Panc1 (cell line): ENCODE measurements around the gene SLC44A4. TPM values are rescaled to one million over a fixed set of nuclear protein-coding genes. Genes with fewer than 3 reads are reported as not detected.
A peak's percentile ranks its signal among the peaks of the same experiment; 100 is the strongest.

Experiments used
- ATAC-seq: fragments of 200-7000 bp; cut with Tn5 transposase; 2 replicates; pipeline ENCODE4 v1.9.1; 2020; ENCODE audit warnings: mild to moderate bottlenecking, moderate library complexity
- BruUV-seq: library from RNA; stranded (reverse); fragments of 400-500 nt; replicated peaks from 2 replicates; lab custom pipeline; 2021; lab: Mats Ljungman, UMichigan
- CTCF ChIA-PET: fragments of 300-600 bp; sonication (Branson Sonifier 250); formaldehyde crosslinking; loops from one replicate; lab custom pipeline; 2022; ENCODE audit warnings: antibody characterized with exemption; lab: Charles Lee
- POLR2A ChIA-PET: fragments of 300-600 bp; sonication (Branson Sonifier 250); formaldehyde crosslinking; loops from one replicate; lab custom pipeline; 2022; ENCODE audit warnings: antibody characterized with exemption; lab: Charles Lee
- DNase-seq: peaks from one replicate; pipeline ENCODE4 v3.0.0-alpha.2; 2010; ENCODE audit warnings: low read depth, low spot score
- H3K27ac ChIP-seq: 2 replicates; pipeline ENCODE4 v1.5.1; 2011; ENCODE audit warnings: mild to moderate bottlenecking, low read length, inconsistent platforms
- H3K27me3 ChIP-seq: fragments of 200-500 bp; sonication (Bioruptor generic); 2 replicates; pipeline ENCODE4 v1.6.0; 2014; ENCODE audit warnings: low read length, inconsistent platforms; ENCODE audit not compliant: control insufficient read depth, insufficient read depth
- H3K36me3 ChIP-seq: fragments of 200-500 bp; sonication (Bioruptor generic); 2 replicates; pipeline ENCODE4 v1.5.1; 2014; ENCODE audit warnings: inconsistent platforms, mild to moderate bottlenecking, low read length, moderate library complexity; ENCODE audit not compliant: control insufficient read depth, insufficient read depth
- H3K4me1 ChIP-seq: 2 replicates; pipeline ENCODE4 v1.5.1; 2011; ENCODE audit warnings: inconsistent platforms, mild to moderate bottlenecking, low read length, moderate library complexity; ENCODE audit not compliant: control insufficient read depth, insufficient read depth
- H3K4me3 ChIP-seq, 2 experiments: 2 replicates each; pipeline ENCODE4 v1.5.1; 2011 to 2012; ENCODE audit warnings: low read depth in 2 of 2, low read length in 2 of 2, mild to moderate bottlenecking in 2 of 2, inconsistent platforms in 1 of 2, moderate library complexity in 1 of 2
- H3K9me3 ChIP-seq: fragments of 200-500 bp; sonication (Bioruptor generic); 2 replicates; pipeline ENCODE4 v1.5.1; 2014; ENCODE audit warnings: low read depth, mild to moderate bottlenecking, inconsistent platforms, low read length, moderate library complexity; ENCODE audit not compliant: control insufficient read depth, insufficient read depth
- POLR2AphosphoS5 ChIP-seq: IDR thresholded peaks from 2 replicates; pipeline ENCODE4 v1.6.1; 2012; ENCODE audit warnings: mild to moderate bottlenecking, low read depth, low read length, moderate library complexity
- SIN3A ChIP-seq: IDR thresholded peaks from 2 replicates; pipeline ENCODE4 v1.6.1; 2012; ENCODE audit warnings: low read depth, mild to moderate bottlenecking, low read length, moderate library complexity, borderline replicate concordance; ENCODE audit not compliant: insufficient read depth
- TCF7L2 ChIP-seq: IDR thresholded peaks from 2 replicates; pipeline ENCODE4 v1.6.1; 2011; ENCODE audit warnings: mild to moderate bottlenecking, low read depth, low read length, inconsistent platforms
- in situ Hi-C: cut with HindIII; loops from 2 replicates; pipeline ENCODE4 v1.10.0; 2016; ENCODE audit warnings: low sequenced_read_pairs, low pct_unique_long_range_greater_than_20kb
- intact Hi-C: fragments of 100-400 bp; cut with micrococcal nuclease; formaldehyde crosslinking; loops from one replicate; pipeline ENCODE4 v1.10.0; 2022; ENCODE audit not compliant: unreplicated experiment
- total RNA-seq: library from RNA; stranded (reverse); gene quantifications from one replicate; pipeline ENCODE4 v1.2.1, GENCODE V29; 2021; ENCODE audit not compliant: unreplicated experiment
- TF ChIP-seq, protein P1 (sequence below), 2 experiments: IDR thresholded peaks; 2 replicates each; pipeline ENCODE4 v1.6.1; 2011 to 2012; ENCODE audit warnings: low read depth in 2 of 2, control low read depth in 1 of 2, low read length in 1 of 2, mild to moderate bottlenecking in 1 of 2, moderate library complexity in 1 of 2; ENCODE audit not compliant: insufficient read depth in 1 of 2
- TF ChIP-seq, protein P2 (sequence below): fragments of 450-650 bp; IDR thresholded peaks from 2 replicates; pipeline ENCODE4 v1.5.1; 2017; ENCODE audit warnings: mild to moderate bottlenecking

SLC44A4 gene
- total RNA-seq, 1 experiment from 2014 or later: 2.7 TPM

DNA sequence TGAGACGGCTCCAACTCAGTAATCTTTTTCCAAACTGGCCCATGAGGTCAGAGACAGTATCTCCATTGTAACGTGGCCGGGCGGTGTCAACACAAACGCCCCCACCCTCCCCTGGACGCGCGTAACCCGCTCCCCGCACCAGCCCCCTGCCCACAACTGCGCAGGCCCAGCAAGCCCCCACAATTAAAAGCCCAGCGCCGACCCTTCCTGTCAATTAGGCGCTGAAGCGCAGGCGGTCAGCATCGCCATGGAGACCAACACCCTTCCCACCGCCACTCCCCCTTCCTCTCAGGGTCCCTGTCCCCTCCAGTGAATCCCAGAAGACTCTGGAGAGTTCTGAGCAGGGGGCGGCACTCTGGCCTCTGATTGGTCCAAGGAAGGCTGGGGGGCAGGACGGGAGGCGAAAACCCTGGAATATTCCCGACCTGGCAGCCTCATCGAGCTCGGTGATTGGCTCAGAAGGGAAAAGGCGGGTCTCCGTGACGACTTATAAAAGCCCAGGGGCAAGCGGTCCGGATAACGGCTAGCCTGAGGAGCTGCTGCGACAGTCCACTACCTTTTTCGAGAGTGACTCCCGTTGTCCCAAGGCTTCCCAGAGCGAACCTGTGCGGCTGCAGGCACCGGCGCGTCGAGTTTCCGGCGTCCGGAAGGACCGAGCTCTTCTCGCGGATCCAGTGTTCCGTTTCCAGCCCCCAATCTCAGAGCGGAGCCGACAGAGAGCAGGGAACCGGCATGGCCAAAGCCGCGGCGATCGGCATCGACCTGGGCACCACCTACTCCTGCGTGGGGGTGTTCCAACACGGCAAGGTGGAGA is 63.6 kb downstream of the SLC44A4 start, which contains the start of the genes HSPA1A and HSPA1L:
TSS of gene HSPA1A (plus strand) at position 519 of the 814 bp plus-strand sequence. CDS start at position 733, 214 bp downstream.
TSS of gene HSPA1L (minus strand) at position 259 of the 814 bp plus-strand sequence. CDS start 3,311 bp downstream, outside the sequence.
- Histone ChIP-seq H3K4me3 (peak within 1 kb of the TSS; percentile 56 to 70), H3K27ac (peak within 1 kb of the TSS; percentile 87), H3K9me3 (no peaks in the 10 kb centered on the region), H3K4me1 (peaks cover 13% of the 10 kb centered on the region), H3K36me3 (no peaks in the 10 kb centered on the region), H3K27me3 (no peaks in the 10 kb centered on the region)
- intact Hi-C loops: no loop called here
- in situ Hi-C loops: no loop called here
- TF ChIP-seq, protein P1, sequence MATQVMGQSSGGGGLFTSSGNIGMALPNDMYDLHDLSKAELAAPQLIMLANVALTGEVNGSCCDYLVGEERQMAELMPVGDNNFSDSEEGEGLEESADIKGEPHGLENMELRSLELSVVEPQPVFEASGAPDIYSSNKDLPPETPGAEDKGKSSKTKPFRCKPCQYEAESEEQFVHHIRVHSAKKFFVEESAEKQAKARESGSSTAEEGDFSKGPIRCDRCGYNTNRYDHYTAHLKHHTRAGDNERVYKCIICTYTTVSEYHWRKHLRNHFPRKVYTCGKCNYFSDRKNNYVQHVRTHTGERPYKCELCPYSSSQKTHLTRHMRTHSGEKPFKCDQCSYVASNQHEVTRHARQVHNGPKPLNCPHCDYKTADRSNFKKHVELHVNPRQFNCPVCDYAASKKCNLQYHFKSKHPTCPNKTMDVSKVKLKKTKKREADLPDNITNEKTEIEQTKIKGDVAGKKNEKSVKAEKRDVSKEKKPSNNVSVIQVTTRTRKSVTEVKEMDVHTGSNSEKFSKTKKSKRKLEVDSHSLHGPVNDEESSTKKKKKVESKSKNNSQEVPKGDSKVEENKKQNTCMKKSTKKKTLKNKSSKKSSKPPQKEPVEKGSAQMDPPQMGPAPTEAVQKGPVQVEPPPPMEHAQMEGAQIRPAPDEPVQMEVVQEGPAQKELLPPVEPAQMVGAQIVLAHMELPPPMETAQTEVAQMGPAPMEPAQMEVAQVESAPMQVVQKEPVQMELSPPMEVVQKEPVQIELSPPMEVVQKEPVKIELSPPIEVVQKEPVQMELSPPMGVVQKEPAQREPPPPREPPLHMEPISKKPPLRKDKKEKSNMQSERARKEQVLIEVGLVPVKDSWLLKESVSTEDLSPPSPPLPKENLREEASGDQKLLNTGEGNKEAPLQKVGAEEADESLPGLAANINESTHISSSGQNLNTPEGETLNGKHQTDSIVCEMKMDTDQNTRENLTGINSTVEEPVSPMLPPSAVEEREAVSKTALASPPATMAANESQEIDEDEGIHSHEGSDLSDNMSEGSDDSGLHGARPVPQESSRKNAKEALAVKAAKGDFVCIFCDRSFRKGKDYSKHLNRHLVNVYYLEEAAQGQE (IDR thresholded peaks at IDR 0.05; ENCODE audit: insufficient read depth in 1 of 2, low read depth in 2 of 2, low read length in 1 of 2): peak in 1 of 2 experiments; percentile 45; a peak in 1 of 4 replicates
- TF ChIP-seq TCF7L2 (no peak), SIN3A (peak; percentile 81; the same call in 1 of the 2 replicates), POLR2AphosphoS5 (peak; percentile 100)
- TF ChIP-seq, protein P2, sequence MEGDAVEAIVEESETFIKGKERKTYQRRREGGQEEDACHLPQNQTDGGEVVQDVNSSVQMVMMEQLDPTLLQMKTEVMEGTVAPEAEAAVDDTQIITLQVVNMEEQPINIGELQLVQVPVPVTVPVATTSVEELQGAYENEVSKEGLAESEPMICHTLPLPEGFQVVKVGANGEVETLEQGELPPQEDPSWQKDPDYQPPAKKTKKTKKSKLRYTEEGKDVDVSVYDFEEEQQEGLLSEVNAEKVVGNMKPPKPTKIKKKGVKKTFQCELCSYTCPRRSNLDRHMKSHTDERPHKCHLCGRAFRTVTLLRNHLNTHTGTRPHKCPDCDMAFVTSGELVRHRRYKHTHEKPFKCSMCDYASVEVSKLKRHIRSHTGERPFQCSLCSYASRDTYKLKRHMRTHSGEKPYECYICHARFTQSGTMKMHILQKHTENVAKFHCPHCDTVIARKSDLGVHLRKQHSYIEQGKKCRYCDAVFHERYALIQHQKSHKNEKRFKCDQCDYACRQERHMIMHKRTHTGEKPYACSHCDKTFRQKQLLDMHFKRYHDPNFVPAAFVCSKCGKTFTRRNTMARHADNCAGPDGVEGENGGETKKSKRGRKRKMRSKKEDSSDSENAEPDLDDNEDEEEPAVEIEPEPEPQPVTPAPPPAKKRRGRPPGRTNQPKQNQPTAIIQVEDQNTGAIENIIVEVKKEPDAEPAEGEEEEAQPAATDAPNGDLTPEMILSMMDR: no peak
- BruUV-seq: no TSS peak
- DNase-seq (peak; percentile 96), ATAC-seq (peak; percentile 86)
- POLR2A ChIA-PET: interaction anchor here (0.7 to 1.2 kb wide), 8 partner anchors 9 to 144 kb away, joined by 3 to 13 read pairs (median 4); partner anchors contain the start of genes CLIC1, DDAH2, HSPA1B and LSM2
- CTCF ChIA-PET: interaction anchor here (0.8 kb wide), 1 partner anchor 8 kb away, joined by 3 read pairs; the partner anchor contains the start of gene LSM2

DNA sequence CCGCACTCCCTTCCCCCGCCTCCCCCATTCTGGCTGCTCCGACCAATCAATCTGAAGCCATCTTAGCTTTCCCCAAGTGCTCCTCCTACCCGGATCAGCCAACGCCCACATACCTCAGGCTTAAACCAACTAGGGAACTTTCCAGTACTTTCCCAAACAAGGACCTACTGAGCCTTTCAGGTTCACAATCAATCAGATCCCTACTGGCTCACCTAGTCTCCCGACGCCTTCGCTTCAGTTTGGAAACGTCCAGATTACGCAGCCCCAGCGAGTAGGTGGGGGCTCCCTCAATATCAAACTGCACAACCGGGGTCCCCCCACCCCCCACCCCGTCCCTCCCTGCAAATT is 64.1 kb downstream of the SLC44A4 start:
- DNase-seq (peak; percentile 92), ATAC-seq (peak; percentile 81)
- Histone ChIP-seq H3K36me3 (no peaks in the 10 kb centered on the region), H3K4me3 (peak overlapping the region; percentile 56 to 70), H3K27ac (peak overlapping the region; percentile 82), H3K9me3 (no peaks in the 10 kb centered on the region), H3K27me3 (no peaks in the 10 kb centered on the region), H3K4me1 (peaks cover 7% of the 10 kb centered on the region)
- intact Hi-C loops (no loop called here), in situ Hi-C loops (no loop called here)
- ChIA-PET POLR2A (interaction anchor here (0.5 to 1.2 kb wide), 10 partner anchors 8 to 145 kb away, joined by 3 to 13 read pairs (median 4); partner anchors contain the start of genes CLIC1, DDAH2, HSPA1B and LSM2), CTCF (interaction anchor here (0.8 kb wide), 1 partner anchor 8 kb away, joined by 3 read pairs; the partner anchor contains the start of gene LSM2)
- no TSS peak for BruUV-seq
- TF ChIP-seq TCF7L2 (no peak), POLR2AphosphoS5 (peak; percentile 74)
- TF ChIP-seq, protein P1 (IDR thresholded peaks at IDR 0.05; ENCODE audit: insufficient read depth in 1 of 2, low read depth in 2 of 2, low read length in 1 of 2): no peak
